ENCODE data around the gene TMEM150B.

The TMEM150B gene

GRCh38 chr19:55354698-55355212, 29.6 kb upstream of the TMEM150B start, which contains the start of gene COX6B2:
COX6B2 (minus strand) TSS chr19:55354719; CDS start chr19:55354521, 198 bp downstream.
- no peak for DNase-seq (ENCODE audit: low spot score)

GRCh38 chr19:55353803-55354697, 28.9 kb upstream of the TMEM150B start:
- peak; percentile 75 for DNase-seq (ENCODE audit: low spot score)

GRCh38 chr19:55353356-55353802, 28.2 kb upstream of the TMEM150B start:
- DNase-seq (ENCODE audit: low spot score), result no peak

GRCh38 chr19:55352549-55353145, 27.5 kb upstream of the TMEM150B start:
- DNase-seq (ENCODE audit: low spot score), result no peak

- no peak for DNase-seq (ENCODE audit: low spot score)
Measured at GRCh38 chr19:55352040-55352439, 26.9 kb upstream of the TMEM150B start.

- no peak for DNase-seq (ENCODE audit: low spot score)
Measured at GRCh38 chr19:55350620-55351315, 25.6 kb upstream of the TMEM150B start.

GRCh38 chr19:55348317-55349034, 23.3 kb upstream of the TMEM150B start:
- no peak for DNase-seq (ENCODE audit: low spot score)

- DNase-seq (ENCODE audit: low spot score), result no peak
Measured at GRCh38 chr19:55347442-55348009, 22.4 kb upstream of the TMEM150B start.

- no peak for DNase-seq (ENCODE audit: low spot score)
Measured at GRCh38 chr19:55346725-55347441, 21.7 kb upstream of the TMEM150B start.

GRCh38 chr19:55345818-55346724, 20.9 kb upstream of the TMEM150B start:
- no peak for DNase-seq (ENCODE audit: low spot score)

GRCh38 chr19:55345101-55345817, 20.1 kb upstream of the TMEM150B start:
- no peak for DNase-seq (ENCODE audit: low spot score)

- no peak for DNase-seq (ENCODE audit: low spot score)
Measured at GRCh38 chr19:55344444-55344843, 19.3 kb upstream of the TMEM150B start.

GRCh38 chr19:55341595-55342531, 16.7 kb upstream of the TMEM150B start:
- no peak for DNase-seq (ENCODE audit: low spot score)

- DNase-seq (ENCODE audit: low spot score), result peak; percentile 31
Measured at GRCh38 chr19:55341171-55341588, 16.0 kb upstream of the TMEM150B start.

GRCh38 chr19:55340784-55341147, 15.6 kb upstream of the TMEM150B start:
- no peak for DNase-seq (ENCODE audit: low spot score)

GRCh38 chr19:55339889-55340783, 15.0 kb upstream of the TMEM150B start:
- DNase-seq (ENCODE audit: low spot score), result peak; percentile 33
